NCI-H510A treated with DMSO at 0.1 percent for 48 hours (cell line): ENCODE results near the gene SEPTIN12.
"Not testable (repeated sequence)": the region's sequence is repeated elsewhere in the genome, so short reads cannot be mapped to it uniquely, and the experiment has no call there.

Experiments used
- DNase-seq: peaks from one replicate; lab custom pipeline; 2025; lab: John Stamatoyannopoulos, UW

Gene SEPTIN12

DNA sequence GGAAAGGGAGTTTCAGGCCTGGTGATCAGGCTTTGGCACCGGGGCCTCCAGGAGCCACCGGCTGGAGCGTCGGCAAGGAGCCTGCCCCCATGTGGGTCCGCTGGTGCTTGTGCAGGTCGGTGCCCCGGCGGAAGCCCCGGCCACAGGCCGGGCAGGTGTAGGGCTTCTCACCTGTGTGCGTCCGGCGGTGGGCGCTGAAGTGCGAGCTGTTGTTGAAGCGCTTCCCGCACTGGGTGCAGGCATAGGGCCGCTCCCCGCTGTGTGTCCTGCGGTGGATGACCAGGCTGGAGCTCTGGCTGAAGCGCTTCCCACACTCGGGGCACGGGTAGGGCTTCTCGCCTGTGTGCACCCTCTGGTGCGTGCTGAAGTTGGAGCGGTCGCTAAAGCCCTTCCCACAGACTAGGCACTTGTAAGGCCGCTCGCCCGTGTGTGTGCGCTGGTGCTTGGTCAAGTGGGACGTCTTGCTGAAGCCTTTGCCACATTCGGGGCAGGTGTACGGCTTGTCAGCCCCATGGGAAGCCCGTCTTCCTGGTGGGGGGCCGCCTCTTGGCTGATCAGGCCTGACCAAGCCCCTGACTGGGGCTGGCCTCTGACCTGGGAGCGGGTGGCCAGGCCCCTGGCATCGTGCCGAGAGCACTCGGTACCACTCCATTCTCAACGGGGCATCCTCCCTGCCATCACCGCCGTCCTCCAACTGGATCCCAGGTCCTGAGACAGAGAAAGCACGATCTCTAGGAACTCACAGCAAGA lies 35.6 kb downstream of the SEPTIN12 start:
- no peak for DNase-seq

DNA sequence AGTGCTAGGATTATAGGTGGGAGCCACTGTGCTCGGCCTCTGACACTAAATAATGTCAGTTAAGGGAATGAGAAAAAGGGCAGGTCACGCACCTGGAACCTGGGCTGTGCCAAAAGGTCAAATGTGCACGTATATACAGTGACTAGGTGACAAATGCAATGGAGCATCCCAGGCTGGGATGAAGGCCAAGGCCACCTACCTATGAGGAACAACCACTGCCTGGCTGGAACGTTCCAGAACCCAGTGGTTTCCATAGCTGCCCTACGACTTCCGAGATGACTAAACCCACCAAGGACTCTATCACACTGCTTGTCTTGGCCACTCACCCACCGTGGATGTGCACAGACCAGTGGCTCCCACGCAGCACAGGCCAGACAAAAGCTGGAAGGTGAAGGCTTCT lies 37.2 kb downstream of the SEPTIN12 start:
- no peak for DNase-seq

DNA sequence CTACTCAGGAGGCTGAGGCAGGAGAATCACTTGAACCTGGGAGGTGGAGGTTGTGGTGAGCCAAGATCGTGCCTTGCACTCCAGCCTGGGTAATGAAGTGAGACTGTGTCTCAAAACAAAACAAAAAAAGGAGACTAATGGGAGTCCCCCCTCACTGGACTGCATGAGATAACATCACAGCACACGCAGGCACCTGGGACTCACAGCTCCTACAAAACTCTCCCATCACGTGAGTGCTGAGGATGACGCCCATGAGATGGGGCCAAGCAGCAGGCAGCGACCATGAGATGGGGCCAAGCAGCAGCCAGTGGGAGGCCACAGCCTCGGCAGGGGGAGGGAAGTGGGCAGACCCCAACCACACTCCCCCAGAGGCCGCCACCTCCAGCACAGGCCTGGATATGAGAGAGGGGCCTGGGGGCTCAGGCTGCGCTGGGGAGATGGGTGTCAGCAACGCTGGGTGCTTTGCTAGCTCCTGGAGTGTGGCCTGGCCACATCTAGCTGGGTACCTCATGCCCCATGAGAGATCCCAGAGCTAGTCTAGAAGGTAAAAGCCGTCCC lies 38.4 kb downstream of the SEPTIN12 start:
- no peak for DNase-seq

DNA sequence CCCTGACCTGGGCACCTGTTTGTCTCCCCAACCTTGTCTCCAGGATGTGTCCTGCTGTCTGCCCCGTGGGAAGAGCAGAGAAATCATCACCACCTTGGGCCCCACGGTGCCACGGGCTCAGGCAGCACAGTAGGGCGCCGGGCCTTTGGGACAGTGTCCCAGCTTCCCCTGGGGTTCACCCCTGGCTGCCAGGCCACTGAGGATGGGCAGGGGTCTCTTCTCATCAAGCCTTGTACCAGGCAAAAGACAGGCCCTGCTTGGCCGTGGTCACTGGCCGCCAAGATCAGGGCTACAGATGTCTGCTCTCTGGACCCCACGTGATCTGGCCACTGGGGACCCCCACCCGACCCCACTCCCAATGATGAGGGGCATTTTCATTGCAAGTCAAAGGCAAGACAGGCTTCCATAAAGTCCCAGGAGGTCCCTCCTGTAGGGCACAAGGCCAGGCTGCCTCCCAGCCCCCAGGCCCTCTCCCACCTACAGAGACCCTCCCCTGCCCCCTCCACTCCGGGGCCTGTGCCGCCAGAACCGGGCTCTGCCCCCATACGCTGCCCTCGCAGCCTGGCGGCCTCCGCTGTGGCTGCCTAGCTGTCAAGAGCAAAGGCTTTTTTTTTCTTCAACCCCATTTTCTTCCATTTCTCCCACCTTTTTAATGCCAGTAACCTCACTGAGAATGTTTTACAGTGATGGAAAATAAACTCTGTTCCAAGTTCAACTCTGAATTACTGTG lies 39.3 kb downstream of the SEPTIN12 start:
- no peak for DNase-seq

DNA sequence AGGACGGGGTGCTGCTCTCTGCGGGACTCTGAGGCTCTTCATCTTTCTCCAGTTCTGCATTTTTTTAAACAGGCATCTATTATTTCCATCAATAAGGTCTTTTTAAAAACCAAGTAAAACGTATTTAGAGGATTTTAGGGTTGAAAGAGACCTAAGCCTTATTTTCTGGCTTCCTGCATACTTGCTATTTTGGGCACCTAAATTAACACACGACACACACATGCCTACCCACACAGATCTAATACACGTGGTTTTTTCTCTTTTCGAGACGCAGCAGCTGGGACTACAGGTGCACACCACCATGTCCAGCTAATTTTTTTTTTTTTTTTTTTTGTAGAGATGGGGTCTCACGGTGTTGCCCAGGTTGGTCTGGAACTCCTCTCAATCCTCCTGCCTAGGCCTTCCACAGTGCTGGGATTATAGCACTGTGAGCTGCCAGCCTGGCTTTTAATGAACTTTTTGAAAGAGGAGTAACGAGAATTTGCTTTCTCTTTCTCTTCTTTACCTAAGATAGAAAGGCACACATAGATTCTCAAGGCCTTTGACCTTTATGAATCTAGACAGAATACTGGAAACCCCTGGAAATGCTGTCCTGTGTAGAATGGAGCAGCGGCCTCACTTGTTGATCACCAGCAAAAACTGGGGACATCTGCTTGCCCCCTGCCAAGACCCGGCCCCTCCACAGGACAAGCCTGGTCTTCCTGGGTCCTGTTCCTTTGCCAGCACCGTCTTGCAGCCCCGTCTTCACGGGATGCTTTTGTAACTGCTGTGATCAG lies 40.1 kb downstream of the SEPTIN12 start:
- no peak for DNase-seq

DNA sequence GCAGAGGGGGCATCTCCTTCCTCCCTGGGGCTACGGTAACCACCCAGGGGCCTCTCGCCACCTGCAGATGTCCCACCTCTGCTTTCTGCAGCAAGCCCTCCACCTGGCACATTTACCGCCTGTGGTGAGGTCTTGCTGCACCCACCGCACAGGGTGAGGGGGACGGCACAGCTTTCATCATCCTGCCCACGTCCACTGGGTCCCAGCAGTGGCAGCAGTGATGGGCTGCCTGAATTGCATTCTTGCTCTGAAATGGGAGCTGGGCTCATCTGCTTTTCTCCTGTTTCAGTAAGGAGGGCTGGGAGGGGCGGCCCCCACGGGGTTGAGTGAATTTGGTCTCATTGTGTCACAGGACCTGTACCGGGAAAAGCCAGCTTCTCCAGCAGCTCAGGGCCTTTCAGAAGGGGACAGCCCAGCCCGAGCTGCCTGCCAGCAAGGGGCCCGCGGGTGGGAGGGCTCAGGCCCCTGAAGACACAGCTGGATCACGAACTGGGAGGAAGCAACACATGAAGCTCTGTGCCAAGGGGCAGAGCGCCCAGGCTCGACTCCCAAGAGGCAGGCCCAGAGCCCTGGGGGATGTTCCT lies 41.1 kb downstream of the SEPTIN12 start:
- no peak for DNase-seq

DNA sequence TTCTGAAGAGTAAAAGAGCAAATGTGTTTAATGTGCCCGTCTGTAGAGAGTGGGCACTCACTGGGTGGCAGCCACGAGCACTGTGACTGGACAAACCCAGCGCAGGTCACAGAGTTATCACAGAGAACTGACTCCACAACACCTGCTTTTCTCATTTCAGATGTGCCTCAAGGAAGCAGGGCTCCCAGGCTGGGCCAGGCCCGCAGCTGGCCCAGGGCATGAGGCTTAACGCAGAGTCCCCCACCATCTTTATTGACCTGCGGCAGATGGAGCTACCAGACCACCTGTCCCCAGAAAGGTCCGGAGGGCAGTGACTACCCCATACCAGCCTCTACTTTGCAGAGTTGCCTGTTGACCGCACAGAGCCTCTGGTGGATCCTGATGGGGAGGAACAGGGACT lies 41.9 kb downstream of the SEPTIN12 start:
- no peak for DNase-seq

DNA sequence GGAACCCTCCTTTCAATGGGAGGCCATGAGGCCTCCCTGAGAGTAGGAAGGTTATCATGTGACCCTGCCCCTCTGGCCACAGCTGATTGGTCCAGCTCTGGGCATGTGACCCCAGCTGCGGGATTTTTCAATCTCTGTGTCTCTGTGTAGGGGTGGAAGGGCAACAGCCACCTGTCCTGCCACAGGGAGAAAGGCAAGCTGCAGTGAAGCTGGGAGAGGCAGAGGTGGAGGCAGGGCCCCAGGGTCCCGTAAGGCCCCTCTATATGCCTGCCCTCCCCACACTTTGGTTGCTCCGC lies 42.9 kb downstream of the SEPTIN12 start:
- DNase-seq: no peak

DNA sequence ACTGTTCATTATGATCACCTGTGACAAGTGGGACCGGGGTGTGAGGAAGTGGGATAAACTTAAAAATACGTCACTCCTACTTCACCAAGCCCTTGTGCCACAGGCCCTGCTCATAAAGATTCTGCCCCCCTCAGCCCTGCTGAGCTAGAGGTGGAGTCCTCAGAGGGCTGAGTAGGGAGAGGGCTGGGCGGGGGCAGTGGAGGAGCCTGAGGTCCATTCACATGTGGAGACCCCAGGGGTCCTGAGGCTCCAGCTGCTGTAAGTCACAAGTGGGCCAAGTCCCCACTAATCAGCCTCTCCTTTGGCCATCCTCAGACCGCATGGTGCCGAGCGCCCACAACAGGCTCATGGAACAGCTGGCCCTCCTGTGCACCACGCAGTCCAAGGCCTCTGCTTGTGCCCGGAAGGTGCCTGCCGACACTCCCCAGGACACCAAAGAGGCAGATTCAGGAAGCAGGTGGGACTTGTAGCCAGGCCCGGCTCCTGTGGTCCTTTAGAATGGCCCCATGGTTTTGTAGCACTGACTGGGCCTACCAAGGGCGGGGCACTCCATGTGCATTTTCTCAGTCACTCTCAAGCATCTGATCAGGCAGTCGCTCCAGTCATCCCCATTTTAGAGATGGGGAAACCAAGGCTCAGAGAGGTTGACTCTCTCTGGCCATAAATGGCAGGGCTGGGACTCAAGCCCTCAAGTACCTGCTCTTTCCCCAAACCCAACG lies 43.4 kb downstream of the SEPTIN12 start:
- no peak for DNase-seq

DNA sequence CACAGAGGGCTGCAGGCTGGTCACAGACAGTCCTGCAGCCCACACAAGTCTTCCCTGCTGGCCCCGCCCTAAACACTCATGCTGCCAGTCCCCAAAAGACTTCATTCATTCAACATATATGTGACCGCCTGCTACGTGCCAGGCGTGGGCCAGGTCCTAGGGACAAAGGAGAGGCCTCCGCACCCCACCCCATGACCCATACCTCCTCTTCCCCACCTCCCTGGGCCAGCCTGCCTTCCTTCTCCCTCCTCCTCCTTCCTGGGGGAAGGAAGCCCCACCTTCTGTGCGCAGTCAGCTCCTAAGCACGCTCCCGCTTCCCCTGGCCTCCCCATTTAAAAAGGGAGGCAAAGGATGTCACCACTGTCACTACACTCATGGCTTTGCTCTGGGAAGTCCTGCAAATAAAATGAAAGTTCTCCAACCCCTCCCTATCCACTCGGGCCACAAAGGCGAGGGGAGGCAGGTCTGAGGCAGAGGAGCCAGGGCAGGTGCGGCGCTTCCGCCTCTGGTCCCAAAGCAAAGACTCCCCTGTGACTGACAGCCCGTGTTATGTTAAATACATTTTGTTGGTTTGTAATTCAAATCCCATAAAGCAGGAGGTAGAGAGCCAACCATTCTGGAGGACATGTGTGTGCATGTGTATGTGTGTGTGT lies 44.8 kb downstream of the SEPTIN12 start:
- no peak for DNase-seq

DNA sequence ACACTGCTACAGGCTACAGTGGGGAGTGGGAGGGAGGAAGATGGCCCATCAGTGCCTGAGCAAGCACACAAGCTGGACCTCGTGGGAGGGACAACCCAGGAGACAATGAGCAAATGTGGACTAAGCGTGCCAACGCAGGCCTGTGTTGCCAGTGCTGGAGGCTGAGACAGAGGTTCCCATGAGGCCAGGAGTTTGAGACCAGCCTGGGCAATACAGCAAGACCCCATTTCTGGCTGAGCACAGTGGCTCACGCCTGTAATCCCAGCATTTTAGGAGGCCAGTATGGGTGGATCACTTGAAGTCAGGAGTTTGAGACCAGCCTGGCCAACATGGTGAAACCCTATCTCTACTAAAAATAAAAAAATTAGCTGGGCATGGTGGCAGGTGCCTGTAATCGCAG lies 49.8 kb downstream of the SEPTIN12 start:
- not testable (repeated sequence) for DNase-seq

DNA sequence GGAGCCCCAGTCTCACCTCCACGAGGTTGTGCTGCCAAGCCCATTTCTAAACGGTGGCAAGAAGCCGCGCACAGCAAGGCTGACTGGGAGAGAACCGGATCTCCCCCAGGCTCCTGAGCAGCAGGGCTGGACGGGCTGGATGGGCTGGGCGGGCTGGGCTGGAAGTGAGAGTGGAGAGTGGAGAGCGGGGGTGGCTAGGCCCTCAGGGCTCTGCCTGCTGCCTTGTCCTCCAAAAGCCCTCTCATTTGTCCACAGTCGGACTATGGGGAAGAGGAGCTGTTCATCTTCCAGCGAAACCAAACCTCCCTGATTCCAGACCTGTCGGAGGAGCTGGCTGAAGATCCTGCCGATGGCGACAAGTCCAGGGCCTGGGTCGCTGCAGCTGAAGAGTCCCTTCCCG lies 50.6 kb downstream of the SEPTIN12 start:
- DNase-seq: no peak

DNA sequence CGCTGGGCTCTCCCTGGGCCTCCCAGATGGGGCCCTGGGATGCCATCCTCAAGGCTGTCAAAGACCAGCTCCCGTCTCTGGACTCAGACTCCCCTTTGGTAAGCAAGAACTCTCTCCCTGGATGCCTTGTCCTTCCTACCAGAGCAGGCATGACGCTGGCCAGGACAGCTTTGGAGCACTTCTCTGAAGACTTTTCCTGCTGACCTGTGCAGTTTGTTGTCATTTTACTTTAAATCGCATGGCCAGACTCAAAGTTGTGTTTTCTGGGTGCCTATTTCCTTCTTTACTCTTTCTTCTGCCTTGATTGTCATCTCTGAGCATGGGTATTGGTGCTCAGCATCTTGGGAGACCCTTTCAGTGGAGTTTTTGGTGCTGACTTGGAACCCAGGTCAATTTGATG lies 51.6 kb downstream of the SEPTIN12 start:
- DNase-seq: no peak

DNA sequence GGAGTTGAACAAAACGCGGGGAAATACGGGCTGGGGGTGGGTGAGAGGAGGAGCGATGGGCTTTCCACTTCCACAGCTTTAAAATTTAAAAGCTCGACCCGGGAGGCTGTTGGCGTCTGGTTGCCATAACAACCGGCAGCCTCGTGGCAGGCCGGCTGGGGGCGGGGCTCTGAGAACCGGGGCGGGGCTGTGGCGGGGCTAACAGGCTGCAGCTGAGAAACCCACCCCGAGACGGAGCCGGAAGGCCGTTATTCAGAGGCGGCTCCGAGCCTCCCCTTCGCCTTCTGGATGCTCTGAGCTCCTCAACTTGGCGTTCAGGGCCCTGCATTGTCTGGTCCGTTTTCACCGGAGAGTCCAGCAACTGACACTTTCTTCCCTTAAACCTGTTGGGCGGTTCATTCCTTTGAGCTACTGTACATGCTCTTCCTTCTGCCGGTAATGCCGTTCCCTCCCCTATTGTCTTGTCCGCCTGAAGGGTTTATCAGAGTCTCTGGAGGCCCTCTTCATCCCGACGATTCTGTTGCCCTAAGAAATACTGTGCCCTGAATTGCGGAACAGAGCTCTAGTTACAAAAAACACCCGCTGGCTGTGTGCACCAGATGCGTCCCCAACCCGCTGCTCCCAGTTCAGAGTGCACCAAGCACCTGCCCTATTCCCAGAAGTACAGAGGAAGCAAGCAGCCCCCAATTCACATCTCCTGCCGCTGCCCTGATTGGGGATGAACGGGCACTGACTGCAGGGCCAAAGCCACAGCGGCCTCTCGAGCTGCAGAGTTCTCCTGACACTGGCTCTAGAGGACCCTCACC lies 53.2 kb downstream of the SEPTIN12 start:
- peak; percentile 16 for DNase-seq

DNA sequence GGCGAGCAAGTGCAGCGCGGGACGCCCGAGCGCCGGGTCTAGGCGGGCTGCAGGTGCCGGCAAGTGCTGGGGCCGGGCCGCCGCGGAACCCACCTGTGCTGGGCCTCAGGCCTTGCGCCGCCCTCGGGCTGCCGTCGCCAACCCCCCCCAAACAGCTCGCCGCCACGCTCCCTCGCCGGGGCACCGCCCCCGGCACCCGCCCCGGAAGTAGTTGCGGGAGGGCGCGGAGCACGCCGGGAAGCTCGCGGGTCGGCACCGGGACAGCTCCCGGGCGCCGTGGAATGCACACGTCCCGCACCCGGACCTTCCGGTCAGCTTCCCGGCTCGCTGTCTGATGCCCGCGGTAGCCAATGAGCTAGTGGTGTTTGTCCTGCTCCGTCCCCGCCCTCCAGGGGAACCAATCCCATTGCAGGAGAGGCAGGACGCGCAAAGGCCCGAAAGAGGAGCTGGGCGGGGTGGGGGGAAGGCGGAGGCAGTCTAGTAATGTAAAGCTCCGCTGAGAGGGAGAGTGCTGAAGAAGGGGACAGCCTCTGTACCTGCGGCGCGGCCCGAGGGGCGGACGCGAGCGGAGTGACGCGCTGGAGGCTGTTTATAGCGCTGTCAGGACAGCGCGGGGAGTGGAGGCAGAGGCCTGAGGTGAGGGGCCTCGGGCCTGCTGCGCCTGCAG lies 53.9 kb downstream of the SEPTIN12 start, which contains the start of the genes ANKS3 and DNAAF8:
Gene ANKS3, minus strand, starts transcription at position 209 of the 667 bp plus-strand sequence. CDS start 4,122 bp downstream, outside the sequence.
Gene DNAAF8, plus strand, starts transcription at position 475 of the 667 bp plus-strand sequence. CDS start 1,978 bp downstream, outside the sequence.
- peak; percentile 83 for DNase-seq

DNA sequence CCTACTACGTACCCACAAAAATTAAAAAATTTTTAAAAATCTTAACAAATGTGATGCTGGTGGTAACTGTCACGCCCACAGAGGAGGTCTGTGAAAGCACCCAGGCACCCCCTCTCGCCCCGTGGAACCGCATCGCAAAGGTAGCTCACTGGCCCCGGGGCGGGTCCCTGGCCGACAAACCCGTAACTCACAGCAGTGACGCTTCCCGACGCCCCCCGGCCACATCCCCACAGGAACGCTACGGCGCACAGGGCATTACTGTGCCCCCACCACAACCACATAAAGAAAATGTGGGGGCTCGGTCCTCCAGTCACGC lies 54.4 kb downstream of the SEPTIN12 start:
- no peak for DNase-seq

DNA sequence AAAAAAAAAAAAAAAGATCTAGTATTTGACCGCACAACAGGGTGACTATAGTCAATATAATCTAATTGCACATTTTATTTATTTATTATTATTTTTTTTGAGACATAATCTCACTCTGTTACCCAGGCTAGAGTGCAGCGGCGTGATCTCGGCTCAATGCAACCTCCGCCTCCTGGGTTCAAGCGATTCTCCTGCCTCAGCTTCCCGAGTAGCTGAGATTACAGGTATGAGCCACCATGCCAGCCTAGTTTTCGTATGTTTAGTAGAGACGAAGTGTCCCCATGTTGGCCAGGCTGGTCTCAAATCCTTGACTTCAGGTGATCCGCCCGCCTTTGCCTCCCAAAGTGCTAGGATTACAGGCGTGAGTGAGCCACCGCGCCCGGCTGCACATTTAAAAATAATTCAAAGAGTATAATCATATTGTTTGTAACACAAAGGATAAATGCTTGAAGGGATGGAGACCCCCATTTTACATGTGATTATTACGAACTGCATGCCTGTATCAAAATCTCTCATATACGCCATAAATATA lies 54.9 kb downstream of the SEPTIN12 start:
- no peak for DNase-seq

DNA sequence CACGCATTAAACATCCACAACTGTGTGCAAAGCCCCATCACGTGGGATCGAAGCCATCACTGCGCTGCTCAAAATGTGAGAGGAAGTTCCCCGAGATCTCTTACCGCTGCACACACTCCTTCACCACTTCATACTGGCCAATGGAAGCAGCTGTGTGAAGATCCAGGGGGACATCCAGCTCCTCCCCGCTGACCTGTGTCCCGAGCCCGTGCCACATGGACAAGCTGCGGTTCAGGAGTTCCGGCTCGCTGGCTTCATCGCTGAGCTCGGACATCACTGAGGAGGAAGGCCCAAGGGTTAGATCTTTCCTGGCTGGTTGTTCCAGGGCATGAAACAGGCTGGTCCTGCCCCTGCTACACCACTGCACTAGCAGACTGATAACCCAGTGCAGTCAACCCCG lies 58.3 kb downstream of the SEPTIN12 start:
- no peak for DNase-seq

DNA sequence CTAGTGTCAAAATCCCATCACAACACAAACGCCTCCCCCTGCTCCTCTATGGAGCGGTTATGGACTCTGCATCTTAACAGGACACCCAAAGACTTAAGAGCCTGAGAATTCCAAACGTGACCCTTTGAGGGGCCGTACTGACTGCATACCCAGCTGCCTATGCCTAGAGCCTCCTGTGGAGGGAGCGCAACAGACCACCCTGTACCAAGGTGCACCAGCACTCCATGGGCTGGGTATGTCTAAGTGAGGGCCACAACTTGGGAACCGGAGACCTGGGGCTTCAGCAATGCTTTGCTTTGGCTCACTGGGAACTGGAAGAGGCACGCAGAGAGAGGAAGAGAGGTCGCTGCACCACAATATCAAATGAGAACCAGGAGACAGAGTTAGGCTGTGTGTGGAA lies 59.5 kb downstream of the SEPTIN12 start:
- DNase-seq: no peak
